HG03575 (cell line): ENCODE data around the gene IL17A.

Source experiments
- ATAC-seq: cut with Tn5 transposase; IDR thresholded peaks from one replicate; pipeline ENCODE4 v1.9.1; 2021; ENCODE audit not compliant: unreplicated experiment, insufficient number of reproducible peaks, low FRiP score; ENCODE audit errors: extremely low read depth

IL17A gene

DNA sequence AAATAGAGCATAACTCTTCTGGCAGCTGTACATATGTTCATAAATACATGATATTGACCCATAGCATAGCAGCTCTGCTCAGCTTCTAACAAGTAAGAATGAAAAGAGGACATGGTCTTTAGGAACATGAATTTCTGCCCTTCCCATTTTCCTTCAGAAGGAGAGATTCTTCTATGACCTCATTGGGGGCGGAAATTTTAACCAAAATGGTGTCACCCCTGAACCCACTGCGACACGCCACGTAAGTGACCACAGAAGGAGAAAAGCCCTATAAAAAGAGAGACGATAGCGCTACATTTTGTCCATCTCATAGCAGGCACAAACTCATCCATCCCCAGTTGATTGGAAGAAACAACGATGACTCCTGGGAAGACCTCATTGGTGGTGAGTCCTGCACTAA is at the start of gene IL17A:
IL17A (plus strand) TSS at position 301 of the 400 bp plus-strand sequence; CDS start at position 358, 57 bp downstream.
- ATAC-seq: no peak

- no peak for ATAC-seq
Observed at GRCh38 chr6:52136934-52137467, 49.2 kb upstream of the IL17A start.

DNA sequence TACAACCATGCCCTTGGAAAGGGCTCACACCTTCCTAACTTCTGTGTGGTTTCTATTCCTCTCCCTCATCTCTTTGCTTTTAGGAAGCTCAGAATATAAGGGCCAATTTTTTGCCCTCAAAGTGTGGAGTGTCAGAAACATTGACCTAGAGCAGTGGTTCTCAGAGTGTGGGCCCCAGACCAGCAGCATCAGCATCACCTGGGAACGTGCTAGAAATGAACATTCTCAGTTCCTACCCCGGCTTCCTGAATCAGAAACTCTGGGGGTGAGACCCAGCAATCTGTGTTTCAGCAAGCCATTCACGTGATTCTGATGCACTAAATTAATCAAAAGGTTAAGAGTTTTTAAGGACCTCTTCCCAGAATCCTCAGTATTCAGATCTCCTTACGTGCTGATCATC is 47.9 kb upstream of the IL17A start:
- ATAC-seq: no peak

- no peak for ATAC-seq
Observed at GRCh38 chr6:52139985-52140680, 46.0 kb upstream of the IL17A start.

DNA sequence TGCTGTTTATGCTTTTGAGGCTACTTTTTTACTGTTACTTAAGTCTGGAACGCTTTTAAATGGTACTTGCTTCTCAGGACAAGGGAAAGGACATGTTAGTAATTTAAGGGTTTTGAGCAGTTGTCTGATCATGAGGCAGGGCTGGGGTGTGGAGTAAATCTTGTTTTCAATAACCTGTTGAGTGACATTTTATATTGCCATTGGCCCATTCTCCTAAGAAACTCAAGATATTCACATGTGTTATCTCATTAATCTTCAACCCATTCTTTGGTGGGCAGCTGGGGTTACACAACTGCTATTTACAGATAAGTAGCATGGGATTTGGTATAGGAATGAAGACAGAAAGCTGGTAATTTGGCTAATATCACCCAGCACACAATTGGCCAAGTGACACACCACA is 44.6 kb upstream of the IL17A start:
- no peak for ATAC-seq

DNA sequence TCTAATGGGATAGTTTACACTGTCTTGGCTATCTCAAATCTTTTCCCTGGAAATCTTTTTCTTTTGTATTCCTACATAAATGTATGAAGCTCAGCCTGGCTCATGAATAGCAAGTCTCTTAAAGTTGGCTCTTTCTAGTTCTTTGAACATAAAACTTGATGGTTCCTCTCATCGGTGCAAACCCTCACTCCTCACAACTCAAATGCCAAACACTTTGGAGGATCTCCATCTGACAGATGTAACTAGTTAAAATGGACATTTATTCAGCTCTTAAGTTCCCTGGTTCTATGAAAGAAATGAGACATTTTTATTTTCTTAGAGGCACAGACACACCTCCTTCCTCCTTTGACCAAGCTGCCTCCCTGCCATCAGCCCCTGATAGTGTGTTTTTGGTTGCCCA is 43.6 kb upstream of the IL17A start:
- no peak for ATAC-seq

GRCh38 chr6:52143551-52143950 is 42.6 kb upstream of the IL17A start:
- ATAC-seq: no peak

GRCh38 chr6:52144196-52145076 is 41.7 kb upstream of the IL17A start:
- ATAC-seq: no peak

DNA sequence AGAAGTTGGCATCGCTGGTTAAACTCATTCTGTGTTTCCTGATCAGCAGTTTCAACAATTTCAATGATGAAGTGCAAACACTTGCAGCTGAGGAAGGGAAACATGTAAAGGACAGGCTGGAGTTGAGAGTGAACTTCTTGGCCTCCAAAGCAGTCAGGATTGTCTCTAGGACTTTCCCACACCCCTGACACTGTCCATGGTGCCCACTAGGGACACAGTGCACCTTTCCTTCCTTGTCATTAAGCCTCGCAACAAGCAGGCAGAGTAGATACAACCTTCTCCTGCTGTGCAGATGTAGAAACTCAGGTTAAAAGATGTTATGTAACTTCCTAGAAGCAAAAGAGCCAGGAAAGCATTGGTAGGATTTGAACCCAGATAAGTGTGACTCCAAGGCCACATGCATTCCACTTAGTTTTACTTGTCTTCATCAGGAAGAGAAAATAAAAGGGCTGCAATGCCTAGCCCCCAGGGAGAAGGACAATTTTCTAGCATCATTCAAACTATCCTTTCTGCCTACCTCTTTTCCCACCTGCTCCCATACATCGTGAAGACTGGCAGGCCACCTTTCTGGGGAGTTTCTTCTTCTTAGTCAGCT is 39.2 kb upstream of the IL17A start:
- no peak for ATAC-seq

GRCh38 chr6:52149076-52149475 is 37.1 kb upstream of the IL17A start:
- no peak for ATAC-seq

DNA sequence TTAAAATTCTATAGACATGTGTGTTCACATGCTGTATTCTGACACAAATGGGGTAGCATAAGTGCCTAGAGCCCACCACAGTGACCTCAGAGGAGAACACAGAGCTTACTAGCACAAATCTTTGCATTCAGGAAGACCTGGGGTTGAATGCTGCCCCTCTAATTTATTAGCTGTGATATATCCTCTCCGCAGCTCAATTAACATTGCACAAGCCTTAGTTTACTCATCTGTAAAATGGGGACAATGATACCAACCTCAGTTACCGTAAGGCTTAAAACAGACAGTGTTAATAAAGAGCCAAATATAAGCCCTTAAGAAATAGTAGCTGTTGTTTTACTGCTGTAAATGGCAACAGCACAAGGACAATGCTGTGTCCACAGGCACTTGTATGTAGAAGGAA is 36.2 kb upstream of the IL17A start:
- no peak for ATAC-seq

DNA sequence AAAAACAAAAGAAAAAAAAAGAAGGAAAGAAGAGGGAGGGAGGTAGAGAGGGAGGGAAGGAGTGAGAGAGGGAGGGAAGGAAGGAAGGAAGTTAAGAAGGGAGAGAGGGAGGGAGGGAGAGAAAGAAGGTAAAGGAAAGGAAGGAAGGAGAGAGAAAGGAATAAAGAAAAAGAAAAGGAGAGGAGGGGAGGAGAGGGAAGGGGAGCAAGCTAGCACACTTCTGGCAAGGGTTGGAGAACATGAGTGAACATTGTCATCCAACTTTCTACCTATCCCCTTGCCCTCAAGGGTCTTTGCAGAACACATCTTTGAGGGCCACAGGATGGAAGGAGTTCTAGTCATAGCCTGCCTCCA is 34.1 kb upstream of the IL17A start:
- ATAC-seq: no peak

- ATAC-seq: no peak
Observed at GRCh38 chr6:52152711-52153160, 33.4 kb upstream of the IL17A start.

DNA sequence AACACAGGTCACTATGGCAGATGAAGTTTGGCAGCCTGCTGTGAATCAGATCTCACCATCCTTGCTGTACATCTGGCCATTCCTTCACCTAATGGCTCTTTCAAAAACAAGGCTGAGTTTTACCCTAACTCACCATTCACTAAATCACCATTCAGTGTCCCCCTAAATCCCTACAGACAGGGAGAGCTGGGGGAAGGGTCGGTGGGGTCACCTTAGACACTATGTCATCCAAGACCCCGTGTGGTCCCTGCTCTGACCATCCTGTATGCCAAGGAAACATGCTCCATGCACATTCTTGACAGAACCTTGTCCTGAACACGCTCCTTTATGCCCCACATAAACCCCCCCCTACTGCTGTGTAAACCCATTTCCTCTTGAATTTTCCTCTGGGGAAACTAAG is 31.8 kb upstream of the IL17A start:
- ATAC-seq: no peak

DNA sequence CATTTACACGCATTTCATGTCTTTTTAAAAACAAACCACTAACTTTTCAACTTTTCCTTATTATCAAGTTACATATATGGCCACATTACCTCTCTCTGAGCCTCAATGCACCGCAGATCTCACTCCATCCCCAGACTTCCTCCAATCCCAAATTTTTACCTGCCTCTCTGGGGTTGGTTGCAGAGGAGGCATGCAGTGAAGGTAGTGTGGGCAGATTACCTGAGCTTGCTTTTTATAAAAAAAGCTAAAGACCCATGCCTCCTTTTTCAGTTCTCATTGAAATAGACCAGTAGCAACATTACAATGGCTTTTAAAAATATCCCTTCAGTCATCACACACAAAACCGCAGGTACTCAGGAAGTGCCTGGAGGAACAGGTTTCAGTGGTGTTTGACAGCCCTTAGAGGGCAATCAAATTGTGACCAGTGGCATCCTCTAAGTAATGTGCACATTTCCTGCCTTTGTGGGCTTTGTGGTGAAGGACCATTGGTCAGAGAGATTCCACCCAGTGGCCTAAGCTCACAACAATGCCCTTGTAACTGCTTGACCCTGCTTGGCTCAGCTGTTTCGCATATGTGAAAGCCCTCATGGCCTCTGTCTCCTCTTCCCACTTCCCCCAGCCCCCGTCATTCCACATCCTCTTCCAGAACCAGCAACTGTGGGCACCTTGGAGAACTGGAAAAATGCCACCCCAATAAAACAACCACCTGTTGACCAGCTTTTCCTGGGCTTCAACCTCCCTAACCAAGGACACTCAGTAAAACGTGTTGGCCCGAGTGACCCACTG is 30.2 kb upstream of the IL17A start:
- peak; percentile 91 for ATAC-seq

- peak; percentile 41 for ATAC-seq
Observed at GRCh38 chr6:52157301-52157941, 28.8 kb upstream of the IL17A start.

DNA sequence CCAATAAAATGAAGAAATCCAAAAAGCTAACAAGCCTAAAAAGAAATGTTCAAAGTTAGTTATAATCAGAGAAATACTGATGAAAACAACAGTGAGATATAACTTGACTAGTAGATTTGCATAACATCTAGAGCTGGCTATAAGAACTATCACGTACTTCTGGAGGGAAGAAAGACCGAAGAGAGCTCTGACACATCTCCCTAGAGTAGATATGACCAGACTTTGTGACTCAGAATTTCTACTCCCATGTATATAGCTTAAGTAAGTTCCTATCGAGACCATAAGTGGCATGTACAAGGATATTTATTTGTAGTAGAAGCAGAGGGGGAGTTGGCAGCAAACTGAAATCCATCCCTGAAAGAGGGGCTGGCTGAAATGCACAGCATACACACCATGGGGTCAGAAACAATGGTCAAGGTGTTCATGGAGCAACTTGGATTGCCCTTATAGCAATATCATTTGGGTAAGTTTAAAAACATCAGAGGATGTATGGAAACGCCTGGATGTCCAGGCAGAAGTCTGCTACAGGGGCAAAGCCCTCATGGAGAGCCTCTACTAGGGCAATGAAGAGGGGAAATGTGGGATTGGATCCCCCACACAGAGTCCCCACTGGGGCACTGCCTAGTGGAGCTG is 25.6 kb upstream of the IL17A start:
- ATAC-seq: no peak
